KG1 (cell line): Measurements from ENCODE around the gene MED13.
A peak's percentile ranks its signal among the peaks of the same experiment; 100 is the strongest.

Experiments
- DNase-seq: peaks from one replicate; lab custom pipeline; 2025; lab: John Stamatoyannopoulos, UW

Gene MED13

GRCh38 chr17:62064791-62065563 is at the start of gene MED13:
MED13 (minus strand) TSS chr17:62065278; CDS start chr17:62065205, 73 bp downstream.
- no peak for DNase-seq

GRCh38 chr17:62112229-62112628 is 47.2 kb upstream of the MED13 start:
- no peak for DNase-seq

GRCh38 chr17:62111562-62112171 is 46.6 kb upstream of the MED13 start:
- no peak for DNase-seq

- DNase-seq: no peak
These were observed 45.9 kb upstream of the MED13 start for GRCh38 chr17:62110923-62111484.

- no peak for DNase-seq
These were observed 44.8 kb upstream of the MED13 start for GRCh38 chr17:62109924-62110323.

- DNase-seq: peak; percentile 36
These were observed 44.4 kb upstream of the MED13 start for GRCh38 chr17:62109378-62109902.

GRCh38 chr17:62105861-62106260 is 40.8 kb upstream of the MED13 start:
- DNase-seq: no peak

GRCh38 chr17:62105357-62105756 is 40.3 kb upstream of the MED13 start:
- DNase-seq: no peak

GRCh38 chr17:62101515-62101914 is 36.4 kb upstream of the MED13 start:
- DNase-seq: no peak

- no peak for DNase-seq
These were observed 36.0 kb upstream of the MED13 start for GRCh38 chr17:62101090-62101489.

- DNase-seq: no peak
These were observed 35.0 kb upstream of the MED13 start for GRCh38 chr17:62100055-62100454.

- no peak for DNase-seq
These were observed 34.5 kb upstream of the MED13 start for GRCh38 chr17:62099532-62099931.

GRCh38 chr17:62098623-62099231 is 33.6 kb upstream of the MED13 start:
- no peak for DNase-seq

GRCh38 chr17:62096401-62096670 is 31.3 kb upstream of the MED13 start:
- no peak for DNase-seq

- DNase-seq: no peak
These were observed 29.1 kb upstream of the MED13 start for GRCh38 chr17:62094175-62094574.

GRCh38 chr17:62093188-62094155 is 28.4 kb upstream of the MED13 start:
- DNase-seq: no peak

- no peak for DNase-seq
These were observed 27.7 kb upstream of the MED13 start for GRCh38 chr17:62092784-62093183.

- DNase-seq: no peak
These were observed 26.7 kb upstream of the MED13 start for GRCh38 chr17:62091804-62092203.

- DNase-seq: no peak
These were observed 25.8 kb upstream of the MED13 start for GRCh38 chr17:62090868-62091267.

GRCh38 chr17:62090021-62090824 is 25.1 kb upstream of the MED13 start:
- no peak for DNase-seq

- DNase-seq: no peak
These were observed 24.3 kb upstream of the MED13 start for GRCh38 chr17:62089334-62089733.
